GM23338 (cell line): Measurements from ENCODE around the gene CCDC187.

Source experiments
- CTCF ChIP-seq, 2 experiments: fragments of 200-600 bp in 1 of 2; sonication (generic) in 1 of 2; conservative IDR thresholded peaks; 2 replicates each; pipeline versions ENCODE4 v1.5.1 to v1.6.1; 2016 to 2017; ENCODE audit warnings: antibody characterized with exemption in 2 of 2, low read depth in 2 of 2, mild to moderate bottlenecking in 2 of 2, moderate library complexity in 1 of 2
- EZH2 ChIP-seq: fragments of 200-600 bp; sonication (generic); IDR thresholded peaks from one replicate; pipeline ENCODE4 v1.8.0; 2017; ENCODE audit warnings: antibody characterized with exemption, mild to moderate bottlenecking, low read depth; ENCODE audit not compliant: unreplicated experiment
- POLR2AphosphoS5 ChIP-seq: IDR thresholded peaks from 2 replicates; pipeline ENCODE4 v1.6.1; 2016; ENCODE audit warnings: antibody characterized with exemption, low read depth
- REST ChIP-seq: IDR thresholded peaks from one replicate; pipeline ENCODE4 v1.6.1; 2018; ENCODE audit warnings: antibody characterized with exemption; ENCODE audit not compliant: unreplicated experiment
- STAT1 ChIP-seq: IDR thresholded peaks from one replicate; pipeline ENCODE4 v1.6.1; 2016; ENCODE audit warnings: antibody characterized with exemption; ENCODE audit not compliant: unreplicated experiment
- ZNF114 ChIP-seq: fragments of 250-450 bp; sonication (Bioruptor Pico); IDR thresholded peaks from 2 replicates; pipeline ENCODE4 v1.5.0; 2020; ENCODE audit warnings: mild to moderate bottlenecking, moderate library complexity

GRCh38 chr9:136246849-136247550, 56.9 kb downstream of the CCDC187 start:
- TF ChIP-seq CTCF (conservative IDR thresholded peaks at IDR 0.05; ENCODE audit: low read depth in 2 of 2) (no peak), POLR2AphosphoS5 (no peak), EZH2 (no peak), ZNF114 (CRISPR knock-in tag) (no peak), REST (no peak), STAT1 (no peak)
